AG04450 (cell line): ENCODE results near the gene PALM3. TPM values are rescaled to one million over a fixed set of nuclear protein-coding genes. Genes with fewer than 3 reads are reported as not detected.
"Not testable (repeated sequence)": the region's sequence is repeated elsewhere in the genome, so short reads cannot be mapped to it uniquely, and the experiment has no call there.

ENCODE experiments used
- CTCF ChIA-PET: fragments of 300-600, 350-600 bp; formaldehyde crosslinking; extraction: SDS; loops from one replicate; lab custom pipeline; 2022; ENCODE audit warnings: antibody characterized with exemption, inconsistent platforms; lab: Charles Lee
- POLR2A ChIA-PET: fragments of 350-600 bp; formaldehyde crosslinking; extraction: SDS; loops from one replicate; lab custom pipeline; 2021; ENCODE audit warnings: antibody characterized with exemption, inconsistent platforms; lab: Yijun Ruan, JAX
- DNase-seq: peaks from one replicate; pipeline ENCODE4 v3.0.0-alpha.2; 2011; ENCODE audit warnings: low read depth, low spot score
- H3K27ac ChIP-seq: one replicate; pipeline ENCODE4 v1.5.1; 2012; ENCODE audit warnings: low read depth, low read length, control low read depth
- H3K27me3 ChIP-seq: one replicate; pipeline ENCODE4 v1.6.0; 2012; ENCODE audit warnings: low read length; ENCODE audit not compliant: control insufficient read depth, insufficient read depth
- H3K4me3 ChIP-seq: 2 replicates; pipeline ENCODE4 v1.5.1; 2011; ENCODE audit warnings: mild to moderate bottlenecking, low read depth, low read length, control low read depth
- H3K9me3 ChIP-seq: 2 replicates; pipeline ENCODE4 v1.5.1; 2012; ENCODE audit warnings: low read length; ENCODE audit not compliant: control insufficient read depth, insufficient read depth
- polyA plus RNA-seq: library from polyadenylated mRNA; depleted of rRNA; stranded (reverse); fragments of >200 nt; gene quantifications from 2 replicates; pipeline ENCODE4 v1.2.3, GENCODE V29; 2011
- TF ChIP-seq, protein P1 (sequence below): IDR thresholded peaks from 2 replicates; pipeline ENCODE4 v1.5.1; 2011; ENCODE audit warnings: low read depth, low read length, control low read depth, inconsistent platforms

Gene PALM3
- polyA plus RNA-seq, 1 experiment = 0.43 TPM

DNA sequence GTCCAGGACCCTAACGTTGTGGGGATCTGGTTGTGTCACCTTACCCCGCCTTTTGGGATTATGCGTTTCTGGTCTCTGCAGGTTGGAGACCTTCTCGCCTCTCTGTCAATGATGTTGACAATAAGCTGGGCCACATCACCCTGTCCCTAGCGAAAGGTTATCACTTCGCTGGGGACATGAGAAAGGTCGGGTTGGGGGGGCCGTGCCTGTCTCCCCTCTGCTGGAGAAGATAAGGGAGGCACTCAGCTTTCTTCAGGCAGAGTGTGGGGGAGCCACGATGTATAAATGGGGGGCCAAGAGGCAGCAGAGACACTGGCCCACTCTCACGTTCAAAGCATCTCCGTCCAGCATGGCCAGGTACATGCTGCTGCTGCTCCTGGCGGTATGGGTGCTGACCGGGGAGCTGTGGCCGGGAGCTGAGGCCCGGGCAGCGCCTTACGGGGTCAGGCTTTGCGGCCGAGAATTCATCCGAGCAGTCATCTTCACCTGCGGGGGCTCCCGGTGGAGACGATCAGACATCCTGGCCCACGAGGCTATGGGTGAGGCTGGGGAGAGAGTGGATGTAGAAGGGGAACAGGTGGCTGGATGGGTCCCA is 33.9 kb downstream of the PALM3 start, which contains the start of gene RLN3:
Gene RLN3, plus strand, starts transcription at position 293 of the 595 bp plus-strand sequence. Its CDS starts 57 bp downstream, at position 350.
- CTCF ChIA-PET = interaction anchor here (1.1 to 1.5 kb wide), 2 partner anchors 31 to 44 kb away, joined by 3 to 6 read pairs; partner anchors contain the start of gene MISP3
- DNase-seq = no peak
- TF ChIP-seq, protein P1, sequence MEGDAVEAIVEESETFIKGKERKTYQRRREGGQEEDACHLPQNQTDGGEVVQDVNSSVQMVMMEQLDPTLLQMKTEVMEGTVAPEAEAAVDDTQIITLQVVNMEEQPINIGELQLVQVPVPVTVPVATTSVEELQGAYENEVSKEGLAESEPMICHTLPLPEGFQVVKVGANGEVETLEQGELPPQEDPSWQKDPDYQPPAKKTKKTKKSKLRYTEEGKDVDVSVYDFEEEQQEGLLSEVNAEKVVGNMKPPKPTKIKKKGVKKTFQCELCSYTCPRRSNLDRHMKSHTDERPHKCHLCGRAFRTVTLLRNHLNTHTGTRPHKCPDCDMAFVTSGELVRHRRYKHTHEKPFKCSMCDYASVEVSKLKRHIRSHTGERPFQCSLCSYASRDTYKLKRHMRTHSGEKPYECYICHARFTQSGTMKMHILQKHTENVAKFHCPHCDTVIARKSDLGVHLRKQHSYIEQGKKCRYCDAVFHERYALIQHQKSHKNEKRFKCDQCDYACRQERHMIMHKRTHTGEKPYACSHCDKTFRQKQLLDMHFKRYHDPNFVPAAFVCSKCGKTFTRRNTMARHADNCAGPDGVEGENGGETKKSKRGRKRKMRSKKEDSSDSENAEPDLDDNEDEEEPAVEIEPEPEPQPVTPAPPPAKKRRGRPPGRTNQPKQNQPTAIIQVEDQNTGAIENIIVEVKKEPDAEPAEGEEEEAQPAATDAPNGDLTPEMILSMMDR = no peak
- Histone ChIP-seq H3K27me3 (peaks cover 20% of the 10 kb centered on the region), H3K27ac (no peak within 1 kb of the TSS), H3K9me3 (no peaks in the 10 kb centered on the region; the same call in 1 of the 2 replicates), H3K4me3 (no peak within 1 kb of the TSS)
- POLR2A ChIA-PET = no interaction called here

DNA sequence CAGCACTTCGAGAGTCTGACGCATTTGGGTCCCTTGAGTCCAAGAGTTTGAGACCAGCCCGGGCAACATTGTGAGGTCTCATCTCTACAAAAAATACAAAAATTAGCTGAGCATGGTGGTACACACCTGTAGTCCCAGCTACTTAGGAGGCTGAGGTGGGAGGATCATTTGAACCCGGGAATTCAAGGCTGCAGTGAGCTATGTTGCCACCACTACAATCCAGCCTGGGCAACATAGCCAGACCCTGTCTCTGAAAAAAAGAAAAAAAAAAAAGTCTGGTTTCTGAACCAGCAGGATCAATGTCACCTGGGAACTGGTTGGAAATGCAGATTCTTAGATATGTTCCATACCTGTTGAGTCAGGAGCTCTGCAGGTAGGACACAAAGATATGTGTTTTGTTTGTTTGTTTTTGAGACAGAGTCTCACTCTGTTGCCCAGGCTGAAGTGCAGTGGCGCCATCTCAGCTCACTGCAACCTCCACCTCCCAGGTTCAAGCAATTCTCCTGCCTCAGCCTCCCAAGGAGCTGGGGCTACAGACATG is 35.2 kb downstream of the PALM3 start:
- H3K4me3 ChIP-seq, DNase-seq, H3K27ac ChIP-seq, H3K9me3 ChIP-seq: not testable (repeated sequence)
- ChIA-PET POLR2A (interaction anchor here (0.7 kb wide), 1 partner anchor 137 kb away, joined by 3 read pairs; no protein-coding TSS in a partner anchor), CTCF (interaction anchor here (1.1 kb wide), 2 partner anchors 32 to 49 kb away, joined by 3 read pairs; no protein-coding TSS in a partner anchor)
- H3K27me3 ChIP-seq = peaks cover 20% of the 10 kb centered on the region

DNA sequence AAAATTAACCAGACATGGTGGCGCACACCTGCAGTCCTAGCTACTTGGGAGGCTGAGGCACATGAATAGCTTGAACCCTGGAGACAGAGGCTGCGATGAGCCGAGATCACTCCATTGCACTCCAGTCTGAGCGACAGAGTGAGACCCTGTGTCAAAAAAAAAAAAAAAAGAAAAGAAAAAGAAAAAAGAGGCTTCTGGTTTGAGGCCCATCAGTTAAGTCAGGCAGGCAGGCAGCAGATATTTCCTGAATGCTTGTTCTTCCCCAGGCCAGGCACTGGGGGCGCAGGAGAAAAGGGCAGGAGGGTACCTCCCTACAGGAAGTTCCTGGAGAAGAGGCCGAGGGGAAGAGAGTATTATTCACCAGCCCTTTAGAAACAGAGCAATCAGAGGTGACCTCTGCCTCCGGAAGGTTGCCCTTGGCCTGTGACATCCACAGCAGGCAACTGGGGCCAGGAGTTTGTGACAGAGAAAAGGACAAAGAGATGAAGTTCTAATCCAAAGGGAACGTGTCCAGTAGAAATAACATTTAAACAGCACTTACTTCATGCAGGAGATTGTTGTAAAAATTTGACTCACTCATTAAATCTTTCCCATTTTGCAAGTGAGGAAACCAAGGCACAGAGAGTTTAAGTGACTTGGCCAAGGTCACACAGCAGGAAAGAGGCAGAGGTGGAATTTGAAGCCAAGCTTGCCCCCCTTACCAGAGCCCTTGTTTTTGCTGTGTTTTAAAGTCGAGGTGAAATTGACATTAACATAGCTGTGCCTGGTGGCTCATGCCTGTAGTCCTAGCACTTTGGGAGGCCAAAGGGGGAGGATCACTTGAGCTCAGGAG is 38.3 kb downstream of the PALM3 start:
- DNase-seq = no peak
- no peak overlapping the region for H3K27ac ChIP-seq
- ChIA-PET CTCF (no interaction called here), POLR2A (interaction anchor here (0.7 kb wide), 1 partner anchor 17 kb away, joined by 4 read pairs; the partner anchor contains the start of gene RFX1)
- H3K4me3 ChIP-seq = no peak overlapping the region
- peaks cover 9% of the 10 kb centered on the region for H3K27me3 ChIP-seq
- TF ChIP-seq, protein P1 = peak; percentile 38; the same call in 1 of the 2 replicates
- no peaks in the 10 kb centered on the region; the same call in 1 of the 2 replicates for H3K9me3 ChIP-seq

DNA sequence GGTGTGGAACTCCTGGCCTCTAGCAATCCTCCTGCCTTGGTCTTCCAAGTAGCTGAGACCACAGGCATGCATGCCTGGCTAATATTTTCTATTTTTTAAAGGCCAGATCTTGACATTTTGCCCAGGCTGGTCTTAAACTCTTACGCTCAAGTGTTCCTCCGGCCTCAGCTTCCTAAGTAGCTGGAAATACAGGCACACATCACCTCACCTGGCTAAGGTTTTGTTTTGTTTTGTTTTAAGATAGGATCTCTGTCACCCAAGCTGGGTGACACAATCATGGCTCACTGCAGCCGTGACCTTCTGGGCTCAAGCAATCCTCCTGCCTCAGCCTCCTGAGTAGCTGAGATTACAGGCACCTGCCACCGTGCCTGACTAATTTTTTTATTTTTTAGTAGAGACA is 39.4 kb downstream of the PALM3 start:
- Histone ChIP-seq H3K4me3 (no peak overlapping the region), H3K27ac (no peak overlapping the region), H3K9me3 (no peaks in the 10 kb centered on the region), H3K27me3 (no peaks in the 10 kb centered on the region)
- DNase-seq = no peak
- ChIA-PET POLR2A (no interaction called here), CTCF (no interaction called here)
- TF ChIP-seq, protein P1 = no peak

DNA sequence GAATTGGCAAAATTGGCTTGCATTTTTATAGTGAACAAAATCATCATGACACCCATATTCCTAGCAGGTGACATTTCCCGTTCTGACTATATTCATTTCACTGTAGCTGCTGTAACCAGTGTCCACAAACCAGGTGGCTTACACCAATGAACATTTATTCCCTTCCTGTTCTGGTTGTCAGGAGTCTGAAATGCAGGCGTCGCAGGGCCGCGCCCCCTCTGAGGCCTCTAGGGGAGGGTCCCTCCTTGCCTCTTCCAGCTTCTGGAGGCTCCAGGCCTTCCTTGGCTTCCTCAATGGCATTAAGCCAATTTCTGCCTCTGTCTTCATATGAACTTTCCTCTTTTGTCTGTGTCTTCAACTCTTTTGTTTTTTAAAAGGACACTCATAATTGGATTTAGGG is 40.4 kb downstream of the PALM3 start:
- no peak overlapping the region for H3K4me3 ChIP-seq
- POLR2A ChIA-PET = no interaction called here
- H3K27ac ChIP-seq = no peak overlapping the region
- H3K9me3 ChIP-seq = no peaks in the 10 kb centered on the region
- no peak for DNase-seq
- TF ChIP-seq, protein P1 = no peak
- no peaks in the 10 kb centered on the region for H3K27me3 ChIP-seq
- CTCF ChIA-PET = interaction anchor here (0.6 to 1.4 kb wide), 2 partner anchors 10 to 22 kb away, joined by 3 to 8 read pairs; partner anchors contain the start of gene IL27RA

DNA sequence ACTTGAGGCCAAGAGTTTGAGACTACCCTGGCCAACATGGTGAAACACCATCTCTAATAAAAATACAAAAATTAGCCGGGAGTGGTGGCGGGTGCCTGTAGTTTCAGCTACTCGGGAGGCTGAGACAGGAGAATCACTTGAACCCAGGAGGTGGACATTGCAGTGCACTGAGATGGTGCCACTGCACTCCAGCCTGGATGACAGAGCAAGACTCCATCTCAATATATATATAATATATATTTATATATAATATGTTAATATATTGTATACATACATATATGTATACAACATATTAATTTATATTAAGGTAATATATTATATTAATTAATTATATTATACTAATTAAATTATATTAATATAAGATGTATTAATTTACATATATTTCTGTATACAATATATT is 42.1 kb downstream of the PALM3 start:
- H3K27me3 ChIP-seq, H3K27ac ChIP-seq, POLR2A ChIA-PET, CTCF ChIA-PET, DNase-seq, H3K9me3 ChIP-seq, H3K4me3 ChIP-seq: not testable (repeated sequence)
